Panc1 (cell line): ENCODE results near the gene CTDSP1.

Experiments used
- CTCF ChIP-seq: fragments of 450-650 bp; IDR thresholded peaks from 2 replicates; pipeline ENCODE4 v1.5.1; 2017; ENCODE audit warnings: mild to moderate bottlenecking
- SIN3A ChIP-seq: IDR thresholded peaks from 2 replicates; pipeline ENCODE4 v1.6.1; 2012; ENCODE audit warnings: low read depth, mild to moderate bottlenecking, low read length, moderate library complexity, borderline replicate concordance; ENCODE audit not compliant: insufficient read depth

GRCh38 chr2:218406949-218407618, 7.4 kb downstream of the CTDSP1 start:
- TF ChIP-seq CTCF = no peak
- no peak for TF ChIP-seq SIN3A
